Peyer's patch (tissue), 4 donors: ENCODE data around the gene PRR5.

Experiments
- CTCF ChIP-seq, 6 experiments: fragments of 450-650 bp in 4 of 6; fragments of 200-600 bp in 2 of 6; sonication (generic) in 1 of 6; IDR thresholded peaks; one replicate each; pipeline ENCODE4 v1.5.1; 2017 to 2019; ENCODE audit warnings: antibody characterized with exemption in 6 of 6, mild to moderate bottlenecking in 3 of 6, moderate library complexity in 1 of 6
- POLR2A ChIP-seq, 2 donors: fragments of 450-650 bp; IDR thresholded peaks; one replicate each; pipeline ENCODE4 v1.5.1; 2017; ENCODE audit warnings: antibody characterized with exemption in 2 of 2, mild to moderate bottlenecking in 2 of 2, moderate library complexity in 2 of 2

- no peak for TF ChIP-seq CTCF (IDR thresholded peaks at IDR 0.05)
- no peak for TF ChIP-seq POLR2A (IDR thresholded peaks at IDR 0.05)
Observed at GRCh38 chr22:44786610-44787009, 84.6 kb downstream of the PRR5 start.
